Iris pigment epithelial cell (primary cell): ENCODE data around the gene SLC13A3.

Source experiments
- DNase-seq: peaks from one replicate; pipeline ENCODE4 v3.0.0-alpha.2; 2011; ENCODE audit warnings: low read depth

Gene SLC13A3

DNA sequence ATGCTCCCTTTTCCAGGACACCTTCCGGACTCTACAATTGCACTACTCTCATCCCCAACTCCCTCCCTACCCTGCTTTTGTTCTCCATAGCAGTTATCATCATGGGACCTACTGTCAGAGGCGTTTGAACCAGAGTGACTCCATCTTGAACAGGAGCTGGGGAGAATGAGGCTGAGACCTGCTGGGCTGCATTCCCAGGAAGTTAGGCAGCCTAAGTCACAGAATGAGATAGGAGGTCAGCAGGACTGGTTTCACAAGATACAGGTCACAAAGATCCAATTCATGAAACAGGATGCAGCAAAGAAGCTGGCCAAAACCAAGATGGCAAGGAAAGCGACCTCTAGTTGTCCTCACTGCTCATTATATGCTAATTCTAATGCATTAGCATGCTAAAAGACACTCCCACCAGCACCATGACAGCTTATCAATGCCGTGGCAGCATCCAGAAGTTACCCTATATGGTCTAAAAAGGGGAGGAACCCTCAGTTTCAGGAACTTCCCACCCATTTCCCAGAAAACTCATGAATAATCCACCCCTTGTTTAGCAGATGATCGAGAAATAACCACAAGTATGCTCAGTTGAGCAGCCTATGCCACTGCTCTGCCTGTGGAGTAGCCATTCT lies 15.6 kb downstream of the SLC13A3 start:
- DNase-seq = peak; percentile 23

DNA sequence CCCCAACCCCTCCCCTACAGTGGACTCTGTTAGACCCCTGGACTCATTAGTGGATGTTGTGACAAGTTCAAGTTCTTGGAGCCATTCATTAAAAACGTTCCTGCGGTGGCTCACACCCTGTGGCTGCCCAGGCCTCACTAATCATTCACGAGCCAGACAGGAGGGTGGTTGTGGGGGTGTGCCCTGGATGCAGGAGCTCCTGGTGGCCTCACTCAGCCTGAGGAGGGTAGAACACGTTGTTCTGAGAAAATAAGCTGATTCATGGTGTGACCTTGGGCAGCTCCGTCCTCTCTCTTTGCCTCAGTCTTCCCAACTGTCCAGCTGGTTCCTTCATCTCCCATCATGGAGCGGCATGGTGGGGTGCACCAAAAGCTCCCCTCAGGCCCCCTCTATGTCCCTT lies 16.7 kb downstream of the SLC13A3 start:
- DNase-seq = no peak

DNA sequence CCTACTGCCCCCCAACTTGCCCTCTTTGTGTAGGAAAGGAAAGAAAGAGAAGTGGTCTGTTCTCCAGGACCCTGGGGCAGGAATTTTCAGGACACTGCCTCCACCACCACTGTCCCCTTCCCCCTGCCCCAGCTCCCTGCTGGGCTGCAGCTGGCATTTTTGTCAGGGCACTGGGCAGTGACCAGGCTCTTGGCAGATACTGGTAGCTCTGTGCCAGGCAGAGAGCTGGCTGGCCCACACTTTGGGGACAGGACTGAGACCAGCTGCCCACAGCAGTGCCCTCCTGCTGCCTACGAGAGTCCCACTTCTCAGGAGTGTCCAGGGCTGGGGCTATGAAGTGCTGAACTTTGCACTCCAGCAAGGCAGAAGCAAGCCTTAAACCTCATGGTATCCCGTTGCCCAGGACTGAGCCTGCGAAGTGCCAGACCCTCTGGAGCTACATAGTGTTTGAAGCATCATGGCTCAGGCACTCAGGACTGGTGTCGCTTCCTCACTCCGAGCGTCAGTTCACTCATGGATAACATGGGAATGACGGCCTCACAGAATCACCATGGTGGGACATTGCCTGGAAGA lies 19.3 kb downstream of the SLC13A3 start:
- DNase-seq = no peak

DNA sequence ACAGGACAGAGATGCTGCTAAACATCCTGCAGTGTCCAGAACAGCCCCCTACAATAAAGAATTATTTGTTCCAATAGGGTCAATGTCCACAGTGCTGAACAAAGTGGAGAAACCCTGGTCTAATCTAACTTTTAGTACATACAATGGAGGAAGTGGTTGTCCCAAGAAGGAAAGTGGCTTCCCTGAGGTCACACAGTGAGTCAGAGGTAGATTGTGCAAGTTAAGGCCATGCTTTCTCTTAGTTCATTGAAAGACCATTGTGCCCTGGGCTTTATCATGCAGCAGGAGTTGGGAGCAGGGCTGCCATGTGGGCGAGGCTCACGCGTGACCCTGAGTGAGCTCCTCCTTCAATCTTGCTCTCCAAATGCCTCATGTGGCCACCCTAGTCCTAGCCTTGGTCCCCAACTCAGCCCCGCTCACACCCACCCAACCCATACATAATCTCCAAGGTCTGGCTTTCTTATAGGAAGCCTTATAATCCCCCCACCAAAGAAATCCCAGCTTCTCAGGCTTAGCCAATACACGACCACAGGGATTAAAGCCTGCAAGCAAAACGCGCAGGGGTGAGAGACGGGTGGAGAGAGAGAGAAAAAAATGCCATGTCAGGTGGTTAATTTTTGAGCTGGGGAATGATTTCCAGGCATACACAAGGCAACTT lies 19.9 kb downstream of the SLC13A3 start:
- DNase-seq = peak; percentile 47

DNA sequence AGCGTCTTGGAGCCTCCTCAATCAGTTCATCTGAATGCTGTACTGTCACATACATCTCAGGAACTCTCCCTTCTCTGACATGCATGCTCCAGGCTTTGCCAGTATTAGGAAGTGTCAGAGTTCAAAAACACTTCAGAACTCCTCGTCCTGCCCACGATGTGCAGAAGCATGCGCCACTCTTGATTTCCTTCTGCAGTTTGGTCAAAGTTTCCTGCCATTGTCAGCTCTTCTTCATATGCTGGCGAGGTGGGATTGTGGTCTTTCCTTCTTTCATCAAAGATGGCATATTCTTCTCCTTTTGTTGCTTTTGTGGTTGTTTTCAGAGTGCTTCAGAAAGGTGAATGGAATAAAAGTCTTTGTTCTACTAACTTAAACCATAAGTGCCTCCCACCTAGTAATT lies 21.0 kb downstream of the SLC13A3 start:
- DNase-seq = no peak

DNA sequence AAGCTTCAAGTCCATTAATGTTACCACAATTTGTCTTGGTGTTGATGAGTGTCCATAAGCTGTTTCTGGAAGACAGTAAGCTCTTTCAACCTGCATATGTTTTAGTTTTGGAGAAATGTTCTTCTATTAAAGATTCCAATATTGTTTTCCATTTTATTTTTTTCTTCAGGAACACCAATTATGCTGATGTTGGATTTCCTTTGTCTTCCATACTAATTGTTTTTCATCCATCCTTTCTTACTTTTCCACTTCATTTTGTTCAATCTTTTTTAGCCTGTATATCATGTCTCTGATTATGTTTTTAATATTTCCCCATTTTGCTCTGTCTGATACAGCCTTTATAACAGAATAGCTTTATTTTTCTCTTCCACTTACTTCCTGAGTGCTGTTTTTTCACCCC lies 21.9 kb downstream of the SLC13A3 start:
- no peak for DNase-seq

DNA sequence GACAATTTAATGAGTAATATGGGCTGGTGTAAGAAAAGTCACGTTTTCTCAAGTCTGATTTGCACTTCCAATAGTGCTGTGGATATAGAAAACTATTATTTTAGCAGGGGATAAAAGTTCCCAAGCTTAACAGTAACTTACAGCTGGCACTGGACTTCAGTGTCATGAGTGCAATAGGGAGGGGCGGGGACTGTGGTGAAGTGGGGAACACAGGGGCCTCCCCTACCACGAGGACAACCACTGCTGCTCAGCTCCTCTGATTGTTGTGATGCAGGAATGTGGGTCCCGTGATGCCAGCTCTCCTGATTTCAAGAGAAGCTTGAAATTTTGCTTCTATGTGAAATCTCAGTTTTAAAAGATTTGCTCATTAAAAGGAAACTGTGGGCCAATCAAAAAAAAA lies 24.0 kb downstream of the SLC13A3 start:
- no peak for DNase-seq

DNA sequence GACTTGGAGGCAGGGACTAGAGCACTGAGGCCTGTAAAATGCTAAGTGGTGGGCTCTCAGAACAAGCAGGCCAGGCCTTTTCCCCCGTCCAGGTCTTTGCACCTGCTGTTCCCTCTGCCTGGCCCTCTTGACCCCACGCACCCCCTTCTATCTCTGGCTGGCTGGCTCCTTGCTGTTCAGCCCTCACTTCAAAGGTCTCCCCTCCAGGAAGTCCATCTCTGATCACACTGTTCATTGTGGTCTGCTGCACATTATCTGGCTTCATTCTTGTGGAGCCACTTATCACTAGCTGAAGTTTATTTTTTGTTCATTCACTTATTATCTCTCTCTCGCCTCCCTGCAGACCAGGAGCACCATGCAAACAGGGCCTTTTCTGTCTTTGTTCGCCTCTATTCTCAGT lies 24.5 kb downstream of the SLC13A3 start:
- no peak for DNase-seq

DNA sequence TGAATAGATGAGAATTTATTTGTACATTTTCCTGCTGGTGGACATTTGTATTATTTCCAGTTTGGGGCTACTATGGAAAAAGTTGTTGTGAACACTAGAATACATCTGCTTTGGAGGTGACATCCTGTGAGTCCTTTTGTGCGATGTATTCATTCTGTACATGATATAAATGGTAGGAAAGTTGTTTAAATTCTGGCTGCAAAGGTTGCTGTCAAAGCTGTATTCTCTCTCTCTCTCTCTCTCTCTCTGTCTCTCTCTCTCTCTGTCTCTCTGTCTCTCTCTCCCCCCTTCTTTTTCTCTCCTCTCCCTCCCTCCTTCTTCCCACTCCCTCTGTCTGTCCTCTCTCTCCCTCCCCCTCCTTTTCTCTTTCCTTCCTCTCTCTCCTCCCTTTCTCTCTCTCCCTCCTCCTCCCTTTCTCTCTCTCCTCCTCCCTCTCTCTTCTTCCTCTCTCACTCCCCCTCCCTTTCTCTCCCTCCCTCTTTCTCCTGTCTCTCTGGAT lies 25.3 kb downstream of the SLC13A3 start:
- no peak for DNase-seq

DNA sequence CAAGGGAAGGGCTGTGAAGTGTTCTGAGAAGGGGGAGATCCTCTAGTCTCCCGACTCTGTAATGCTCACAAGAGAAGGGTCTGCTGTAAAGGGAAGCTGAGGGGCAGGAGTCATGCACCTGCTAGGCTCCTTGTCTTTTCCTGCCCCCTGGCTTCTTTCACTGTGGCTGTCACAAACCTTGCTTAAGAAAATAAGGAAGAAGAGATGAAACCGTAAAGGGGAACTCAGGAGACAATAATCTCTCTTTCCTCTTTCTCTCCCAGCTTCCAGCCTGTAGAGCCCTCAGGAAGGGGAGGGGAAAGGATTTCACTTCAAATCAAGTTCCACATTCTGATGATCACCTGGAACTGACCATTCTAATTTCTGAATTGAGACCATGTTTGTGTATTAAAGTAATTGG lies 26.3 kb downstream of the SLC13A3 start:
- DNase-seq = no peak

DNA sequence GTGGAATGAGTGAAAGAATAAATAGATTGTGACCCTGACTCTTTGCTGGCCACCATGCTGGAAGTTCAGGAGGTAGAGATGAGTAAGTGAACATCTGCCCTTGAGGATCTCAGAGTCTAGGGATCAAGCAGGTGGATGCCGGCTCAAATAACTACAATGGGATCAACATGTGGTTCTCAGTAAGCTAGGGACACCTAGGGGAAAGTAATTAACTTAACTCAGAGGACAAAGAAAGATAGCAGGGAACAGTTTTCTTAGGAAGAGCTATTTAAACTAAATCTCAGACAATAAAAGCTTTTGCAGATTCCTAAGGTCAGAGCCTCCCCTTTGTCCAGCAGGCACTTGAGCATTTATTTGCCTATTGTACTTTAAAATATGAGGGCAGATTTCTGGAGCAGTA lies 29.1 kb downstream of the SLC13A3 start:
- DNase-seq = peak; percentile 8

DNA sequence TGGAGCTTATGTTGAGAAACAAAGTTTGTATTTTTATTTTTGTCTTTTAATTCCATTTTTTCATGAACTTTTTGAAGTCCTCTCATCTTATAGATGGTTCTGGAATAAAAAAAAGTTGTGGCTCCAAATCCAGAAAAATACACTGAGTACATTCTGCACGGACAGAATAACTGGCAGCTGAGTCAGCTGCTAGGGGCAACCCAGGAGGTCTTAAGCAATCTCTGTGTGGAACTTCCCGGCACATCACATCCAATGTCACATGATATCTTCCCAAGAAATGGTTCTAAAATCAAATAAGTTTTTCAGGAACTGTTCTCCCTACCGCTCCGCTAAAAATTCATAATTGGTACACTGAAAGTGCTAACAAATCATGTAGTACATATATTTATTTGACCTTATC lies 29.8 kb downstream of the SLC13A3 start:
- peak; percentile 91 for DNase-seq

DNA sequence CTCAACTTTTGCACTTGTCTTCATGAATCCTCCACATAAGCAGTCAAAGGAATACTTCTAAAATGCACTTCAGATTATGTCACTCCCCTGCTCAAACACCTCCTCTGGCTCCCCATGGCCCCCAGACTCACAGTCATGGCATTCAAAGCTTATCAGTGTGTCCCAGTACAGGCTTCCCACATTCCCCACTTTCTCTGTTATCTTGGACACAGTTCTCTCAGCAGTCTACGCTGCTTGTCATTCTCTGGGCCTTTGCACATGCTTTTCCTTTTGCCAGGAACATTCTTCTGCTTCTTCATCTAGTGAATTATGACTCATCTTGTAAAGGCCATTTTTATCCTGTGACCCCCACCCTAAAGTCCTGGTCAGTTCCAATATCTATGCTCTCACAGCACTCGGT lies 31.8 kb downstream of the SLC13A3 start:
- DNase-seq = peak; percentile 21

DNA sequence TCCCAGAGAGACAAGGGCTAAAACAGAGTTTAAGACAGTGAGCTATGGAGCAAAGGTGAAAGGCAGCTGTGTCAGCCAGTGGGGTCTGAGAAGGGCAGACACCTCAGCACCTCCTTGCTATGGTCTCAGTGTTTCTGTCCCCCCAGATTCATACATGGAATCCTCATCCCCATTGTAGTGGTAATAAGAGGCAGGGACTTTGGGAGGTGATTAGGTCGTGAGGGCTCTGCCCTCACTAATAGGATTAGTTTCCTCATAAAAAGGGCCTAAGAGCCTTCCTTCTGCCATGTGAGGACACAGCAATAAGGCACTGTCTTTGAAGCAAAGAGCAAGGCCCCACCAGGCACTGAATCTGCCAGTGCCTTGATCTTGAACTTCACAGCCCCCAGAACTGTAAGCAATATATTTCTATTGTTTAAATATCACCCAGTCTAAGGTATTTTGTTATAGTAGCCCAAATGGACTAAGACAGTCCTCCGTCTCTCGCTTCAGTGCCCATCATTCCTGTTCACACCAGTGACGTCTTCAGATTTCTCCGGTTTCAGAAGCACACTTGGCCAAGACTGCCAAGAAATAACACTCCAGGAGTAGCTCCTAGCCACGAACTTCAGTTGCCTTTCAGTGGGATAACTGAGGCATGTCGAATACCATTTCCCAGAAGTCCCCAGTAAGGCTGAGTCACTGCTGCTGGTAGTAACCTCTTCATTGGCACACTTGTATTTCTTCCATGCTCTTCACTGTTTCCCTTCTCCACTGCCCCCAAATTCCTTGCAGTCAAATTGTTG lies 32.8 kb downstream of the SLC13A3 start:
- peak; percentile 9 for DNase-seq

DNA sequence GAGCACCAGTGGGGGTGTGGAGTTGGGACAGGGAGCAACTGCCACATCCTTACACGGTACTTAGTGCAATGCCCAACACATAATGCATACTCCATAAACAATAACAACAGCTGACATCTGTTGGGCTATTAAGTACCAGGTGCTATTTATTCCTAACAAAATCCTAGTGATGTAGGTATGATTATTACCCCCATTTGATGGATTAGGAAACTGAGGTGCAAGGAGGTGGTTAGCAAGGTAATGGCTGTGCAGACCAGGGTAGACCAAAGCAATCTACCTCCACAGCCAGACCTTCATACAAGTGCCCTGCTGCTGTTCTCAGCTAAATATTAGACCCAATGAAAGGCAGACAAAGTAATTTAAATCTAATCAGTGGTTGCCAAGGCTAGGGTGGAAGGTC lies 36.8 kb downstream of the SLC13A3 start:
- DNase-seq = no peak

DNA sequence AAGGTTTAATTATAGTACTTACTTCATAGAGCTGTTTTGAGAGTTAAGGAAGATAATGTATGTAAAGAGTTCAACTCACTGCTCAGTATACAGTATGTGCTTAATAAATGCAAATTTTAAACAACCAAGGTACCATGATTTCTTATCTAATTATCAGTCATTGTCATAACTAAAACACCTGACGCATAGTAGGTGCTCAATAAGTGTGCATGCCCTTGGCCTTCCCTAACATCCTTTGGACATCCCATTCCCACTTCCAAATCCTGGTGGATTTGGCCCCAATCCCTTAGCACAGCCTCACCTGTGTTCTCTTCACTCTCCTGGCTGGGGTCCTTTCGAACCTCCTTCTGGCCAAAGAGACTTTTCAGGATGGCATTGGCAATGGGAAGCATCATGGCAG lies 41.1 kb downstream of the SLC13A3 start:
- no peak for DNase-seq

DNA sequence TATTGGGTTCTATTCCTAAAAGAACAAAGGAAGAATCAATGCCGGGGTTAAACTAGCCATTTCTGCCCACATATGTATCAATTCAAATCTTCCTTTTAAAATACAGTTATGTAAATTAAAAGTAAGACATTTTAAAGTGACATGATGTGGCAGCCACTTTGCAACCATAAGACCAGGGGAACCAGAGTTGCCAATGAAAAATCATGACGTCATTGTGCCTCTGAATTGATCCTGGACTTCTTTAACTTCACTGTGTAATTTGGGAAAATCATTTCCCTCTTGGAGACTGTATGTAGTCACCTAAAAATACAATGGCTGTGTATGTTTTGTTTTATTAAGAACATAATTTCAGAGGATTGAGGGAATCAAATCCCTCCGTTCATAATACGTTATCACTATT lies 42.2 kb downstream of the SLC13A3 start:
- DNase-seq = no peak

DNA sequence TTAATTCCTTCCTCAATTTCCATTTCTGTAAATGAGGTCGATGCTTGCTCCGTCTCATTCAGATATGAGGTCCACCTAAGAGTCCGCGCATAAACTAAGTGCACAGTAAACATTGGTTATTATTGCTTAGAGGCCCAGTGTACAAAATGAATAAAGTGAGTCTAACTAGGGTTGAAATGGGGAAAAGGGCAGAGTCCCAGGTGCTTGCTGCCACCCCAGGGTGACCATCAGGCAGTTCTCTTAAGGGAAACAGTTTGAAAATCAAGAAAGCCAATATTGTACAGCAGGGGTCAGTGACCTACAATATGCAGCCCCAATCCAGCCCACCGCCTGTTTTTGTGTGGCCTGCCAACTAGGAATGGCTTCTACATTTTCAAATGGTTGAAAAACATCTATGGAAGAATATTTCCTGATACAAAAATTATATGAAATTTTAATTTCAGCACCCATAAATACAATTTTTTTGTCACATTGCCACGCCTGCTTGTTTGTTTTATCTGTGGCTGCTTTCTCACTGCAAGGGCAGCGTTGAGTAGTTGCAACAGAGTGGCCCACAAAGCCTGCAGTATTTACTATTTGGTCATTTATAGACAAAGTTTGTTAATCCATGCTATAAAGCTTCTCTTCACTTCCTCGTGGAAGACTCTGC lies 43.3 kb downstream of the SLC13A3 start:
- no peak for DNase-seq

DNA sequence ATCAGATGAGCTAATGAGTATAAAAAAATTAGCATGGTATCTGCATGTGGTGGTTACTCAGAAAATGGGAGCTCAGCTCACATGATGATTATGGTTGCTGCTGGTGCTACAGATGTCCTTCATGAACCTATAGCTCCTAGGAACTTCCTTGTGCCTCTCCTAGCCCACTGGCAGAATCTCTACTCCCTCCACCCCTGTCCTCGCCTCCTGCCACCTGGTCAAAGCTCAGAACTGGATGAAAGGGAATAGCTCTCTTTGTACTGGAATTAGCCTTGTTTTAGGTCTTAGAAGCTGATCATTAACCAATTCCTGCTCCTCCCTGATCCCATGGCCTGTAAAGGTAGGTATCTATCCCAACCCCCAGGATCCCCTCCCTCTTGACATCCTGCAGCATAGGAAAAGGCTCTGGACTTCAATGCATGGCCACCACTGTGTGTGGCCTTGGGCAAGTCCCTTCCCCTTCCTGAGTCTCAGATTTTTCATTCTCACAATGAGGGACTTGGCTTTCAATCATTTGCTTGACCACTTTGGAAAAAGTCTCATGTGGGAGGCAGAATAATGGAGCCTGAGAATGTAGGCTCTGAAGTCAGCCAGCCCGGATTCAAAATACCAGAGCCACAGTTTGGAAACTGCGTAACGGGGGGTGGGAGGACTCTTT lies 43.9 kb downstream of the SLC13A3 start:
- DNase-seq = no peak

DNA sequence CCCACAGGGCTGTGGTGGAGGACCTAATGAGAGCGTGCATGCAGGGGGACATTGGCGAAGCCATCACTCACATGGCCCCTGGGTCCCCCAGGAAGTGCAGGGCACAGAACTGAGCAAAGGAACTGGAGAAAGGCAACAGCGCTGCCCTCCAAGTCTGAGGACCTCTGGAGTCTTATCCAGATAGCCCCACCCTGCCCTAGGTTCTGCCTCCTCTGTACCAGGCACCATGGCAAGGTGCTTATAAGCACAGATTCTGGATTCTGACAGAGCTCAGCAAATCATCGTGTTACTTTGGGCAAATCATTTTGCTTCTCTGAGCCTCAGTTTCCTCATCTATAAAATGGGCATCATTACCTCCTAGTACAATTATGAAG lies 44.5 kb downstream of the SLC13A3 start:
- DNase-seq = no peak

DNA sequence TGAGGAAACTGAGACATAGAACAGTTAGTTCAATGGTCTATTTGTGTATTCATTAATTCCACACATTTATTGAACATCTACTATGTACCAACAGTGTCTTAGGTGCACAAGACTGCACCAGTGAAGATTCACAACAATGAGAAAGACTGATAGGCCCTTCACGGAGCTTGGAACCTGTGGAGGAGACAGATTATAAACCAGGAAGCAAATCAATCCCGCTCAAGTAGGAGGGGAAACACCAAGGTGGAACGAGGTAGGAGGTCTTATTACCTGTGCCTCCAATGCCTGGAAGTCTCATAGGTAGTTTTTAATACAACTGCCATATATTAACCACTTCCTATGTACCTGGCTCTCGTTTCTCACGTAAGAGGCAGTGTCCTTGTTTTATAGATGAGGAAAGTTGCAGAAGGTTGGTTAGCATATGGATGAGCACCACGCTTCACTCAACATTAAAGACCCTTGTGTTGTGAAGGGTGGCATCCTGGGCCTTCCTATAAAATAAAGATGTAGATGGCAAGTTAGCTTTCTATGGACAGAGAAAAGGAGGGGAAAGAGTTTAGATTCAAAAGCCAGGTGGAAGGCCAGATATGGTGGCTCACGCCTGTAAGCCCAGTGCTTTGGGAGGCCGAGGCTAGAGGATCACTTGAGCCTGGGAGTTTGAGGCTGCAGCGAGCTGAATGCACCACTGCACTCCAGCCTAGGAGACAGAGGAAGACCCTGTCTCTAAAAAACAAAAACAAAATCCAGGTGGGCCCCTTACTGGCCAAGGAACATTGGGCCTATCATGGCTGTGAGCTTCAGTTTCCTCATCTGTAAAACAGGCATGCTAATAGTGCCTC lies 45.1 kb downstream of the SLC13A3 start:
- no peak for DNase-seq
